ENCODE results near the gene RNF212.
A peak's percentile ranks its signal among the peaks of the same experiment; 100 is the strongest.

RNF212 gene

GRCh38 chr4:1077711-1078477 is 35.5 kb downstream of the RNF212 start:
- DNase-seq (ENCODE audit: insufficient read length, low spot score) (no peak), FAIRE-seq (no peak)
- no peak for TF ChIP-seq POU2F2 (IDR thresholded peaks at IDR 0.05; ENCODE audit: low read depth, low read length)
- TF ChIP-seq TAF1 (IDR thresholded peaks at IDR 0.05; ENCODE audit: low read depth, low read length), result no peak
- TF ChIP-seq POLR2AphosphoS5 (IDR thresholded peaks at IDR 0.05; ENCODE audit: low read depth, low read length), result no peak
- TF ChIP-seq POLR2A (IDR thresholded peaks at IDR 0.05; ENCODE audit: low read depth, low read length), result no peak
- TF ChIP-seq PAX5 (IDR thresholded peaks at IDR 0.05; ENCODE audit: insufficient read depth, low read length, severe bottlenecking), result no peak
- no peak for TF ChIP-seq SPI1 (IDR thresholded peaks at IDR 0.05; ENCODE audit: low read depth, low read length)

GRCh38 chr4:1075809-1076699 is 37.3 kb downstream of the RNF212 start:
- FAIRE-seq (no peak), DNase-seq (ENCODE audit: insufficient read length, low spot score) (no peak)
- TF ChIP-seq PAX5 (IDR thresholded peaks at IDR 0.05; ENCODE audit: insufficient read depth, low read length, severe bottlenecking) (no peak), POLR2A (IDR thresholded peaks at IDR 0.05; ENCODE audit: low read depth, low read length) (no peak), TAF1 (IDR thresholded peaks at IDR 0.05; ENCODE audit: low read depth, low read length) (no peak), SPI1 (IDR thresholded peaks at IDR 0.05; ENCODE audit: low read depth, low read length) (no peak), POLR2AphosphoS5 (IDR thresholded peaks at IDR 0.05; ENCODE audit: low read depth, low read length) (no peak), POU2F2 (IDR thresholded peaks at IDR 0.05; ENCODE audit: low read depth, low read length) (no peak)

GRCh38 chr4:1075225-1075624 is 38.1 kb downstream of the RNF212 start:
- FAIRE-seq, result no peak
- TF ChIP-seq TAF1 (IDR thresholded peaks at IDR 0.05; ENCODE audit: low read depth, low read length) (no peak), POU2F2 (IDR thresholded peaks at IDR 0.05; ENCODE audit: low read depth, low read length) (no peak), POLR2AphosphoS5 (IDR thresholded peaks at IDR 0.05; ENCODE audit: low read depth, low read length) (no peak), PAX5 (IDR thresholded peaks at IDR 0.05; ENCODE audit: insufficient read depth, low read length, severe bottlenecking) (no peak), POLR2A (IDR thresholded peaks at IDR 0.05; ENCODE audit: low read depth, low read length) (no peak)
- no peak for DNase-seq (ENCODE audit: insufficient read length, low spot score)

- DNase-seq (ENCODE audit: insufficient read length, low spot score), result no peak
- TF ChIP-seq POLR2AphosphoS5 (IDR thresholded peaks at IDR 0.05; ENCODE audit: low read depth, low read length) (no peak), TAF1 (IDR thresholded peaks at IDR 0.05; ENCODE audit: low read depth, low read length) (no peak), SPI1 (IDR thresholded peaks at IDR 0.05; ENCODE audit: low read depth, low read length) (no peak), POLR2A (IDR thresholded peaks at IDR 0.05; ENCODE audit: low read depth, low read length) (no peak), PAX5 (IDR thresholded peaks at IDR 0.05; ENCODE audit: insufficient read depth, low read length, severe bottlenecking) (no peak), POU2F2 (IDR thresholded peaks at IDR 0.05; ENCODE audit: low read depth, low read length) (no peak)
- FAIRE-seq, result no peak
Measured at GRCh38 chr4:1074077-1074476, 39.3 kb downstream of the RNF212 start.

- TF ChIP-seq PAX5 (IDR thresholded peaks at IDR 0.05; ENCODE audit: insufficient read depth, low read length, severe bottlenecking) (no peak), POLR2A (IDR thresholded peaks at IDR 0.05; ENCODE audit: low read depth, low read length) (no peak), SPI1 (IDR thresholded peaks at IDR 0.05; ENCODE audit: low read depth, low read length) (no peak), POU2F2 (IDR thresholded peaks at IDR 0.05; ENCODE audit: low read depth, low read length) (no peak), POLR2AphosphoS5 (IDR thresholded peaks at IDR 0.05; ENCODE audit: low read depth, low read length) (no peak), TAF1 (IDR thresholded peaks at IDR 0.05; ENCODE audit: low read depth, low read length) (no peak)
- DNase-seq (ENCODE audit: insufficient read length, low spot score) (peak; percentile 48), FAIRE-seq (peak; percentile 72)
Measured at GRCh38 chr4:1072830-1073446, 40.4 kb downstream of the RNF212 start.

GRCh38 chr4:1069394-1069793 is 44.0 kb downstream of the RNF212 start:
- no peak for FAIRE-seq
- no peak for DNase-seq (ENCODE audit: insufficient read length, low spot score)
- TF ChIP-seq POLR2AphosphoS5 (IDR thresholded peaks at IDR 0.05; ENCODE audit: low read depth, low read length) (no peak), SPI1 (IDR thresholded peaks at IDR 0.05; ENCODE audit: low read depth, low read length) (no peak), PAX5 (IDR thresholded peaks at IDR 0.05; ENCODE audit: insufficient read depth, low read length, severe bottlenecking) (no peak), POLR2A (IDR thresholded peaks at IDR 0.05; ENCODE audit: low read depth, low read length) (no peak), TAF1 (IDR thresholded peaks at IDR 0.05; ENCODE audit: low read depth, low read length) (no peak), POU2F2 (IDR thresholded peaks at IDR 0.05; ENCODE audit: low read depth, low read length) (no peak)

GRCh38 chr4:1065732-1066131 is 47.6 kb downstream of the RNF212 start:
- DNase-seq (ENCODE audit: insufficient read length, low spot score) (no peak), FAIRE-seq (no peak)
- TF ChIP-seq PAX5 (IDR thresholded peaks at IDR 0.05; ENCODE audit: insufficient read depth, low read length, severe bottlenecking), result no peak

GRCh38 chr4:1062419-1062818 is 50.9 kb downstream of the RNF212 start:
- no peak for DNase-seq (ENCODE audit: insufficient read length, low spot score)
- no peak for TF ChIP-seq TAF1 (IDR thresholded peaks at IDR 0.05; ENCODE audit: low read depth, low read length)
- no peak for TF ChIP-seq PAX5 (IDR thresholded peaks at IDR 0.05; ENCODE audit: insufficient read depth, low read length, severe bottlenecking)
- no peak for TF ChIP-seq SPI1 (IDR thresholded peaks at IDR 0.05; ENCODE audit: low read depth, low read length)
- no peak for TF ChIP-seq POLR2A (IDR thresholded peaks at IDR 0.05; ENCODE audit: low read depth, low read length)
- no peak for TF ChIP-seq POLR2AphosphoS5 (IDR thresholded peaks at IDR 0.05; ENCODE audit: low read depth, low read length)
- no peak for TF ChIP-seq POU2F2 (IDR thresholded peaks at IDR 0.05; ENCODE audit: low read depth, low read length)
- no peak for FAIRE-seq

GRCh38 chr4:1061760-1062159 is 51.6 kb downstream of the RNF212 start:
- no peak for FAIRE-seq
- DNase-seq (ENCODE audit: insufficient read length, low spot score), result no peak
- no peak for TF ChIP-seq TAF1 (IDR thresholded peaks at IDR 0.05; ENCODE audit: low read depth, low read length)
- TF ChIP-seq SPI1 (IDR thresholded peaks at IDR 0.05; ENCODE audit: low read depth, low read length), result no peak

Data from GM12891 (cell line).